GM19023 (cell line): ENCODE measurements around the gene ATG5.
"Not testable (repeated sequence)": the region's sequence is repeated elsewhere in the genome, so short reads cannot be mapped to it uniquely, and the experiment has no call there.

ENCODE experiments used
- ATAC-seq: cut with Tn5 transposase; IDR thresholded peaks from one replicate; pipeline ENCODE4 v1.9.1; 2021; ENCODE audit warnings: mild to moderate bottlenecking, moderate library complexity; ENCODE audit not compliant: unreplicated experiment

ATG5 gene

GRCh38 chr6:106315765-106316374 lies 9.7 kb downstream of the ATG5 start:
- ATAC-seq = no peak

- ATAC-seq = no peak
Observed at GRCh38 chr6:106309766-106310373, 15.7 kb downstream of the ATG5 start.

GRCh38 chr6:106308985-106309384 lies 16.6 kb downstream of the ATG5 start:
- ATAC-seq = no peak

GRCh38 chr6:106305740-106306139 lies 19.8 kb downstream of the ATG5 start:
- ATAC-seq = no peak

- no peak for ATAC-seq
Observed at GRCh38 chr6:106300944-106301343, 24.6 kb downstream of the ATG5 start.

GRCh38 chr6:106300020-106300780 lies 25.4 kb downstream of the ATG5 start:
- no peak for ATAC-seq

- ATAC-seq = no peak
Observed at GRCh38 chr6:106293116-106293515, 32.4 kb downstream of the ATG5 start.

- no peak for ATAC-seq
Observed at GRCh38 chr6:106290954-106291353, 34.6 kb downstream of the ATG5 start.

- no peak for ATAC-seq
Observed at GRCh38 chr6:106290032-106290431, 35.5 kb downstream of the ATG5 start.

GRCh38 chr6:106287215-106287614 lies 38.3 kb downstream of the ATG5 start:
- no peak for ATAC-seq

GRCh38 chr6:106286746-106287145 lies 38.8 kb downstream of the ATG5 start:
- ATAC-seq = no peak

GRCh38 chr6:106283481-106283880 lies 42.1 kb downstream of the ATG5 start:
- no peak for ATAC-seq

- no peak for ATAC-seq
Observed at GRCh38 chr6:106281661-106282060, 43.9 kb downstream of the ATG5 start.

GRCh38 chr6:106281088-106281487 lies 44.5 kb downstream of the ATG5 start:
- no peak for ATAC-seq

GRCh38 chr6:106279179-106279578 lies 46.4 kb downstream of the ATG5 start:
- no peak for ATAC-seq

GRCh38 chr6:106275692-106276091 lies 49.9 kb downstream of the ATG5 start:
- no peak for ATAC-seq

GRCh38 chr6:106273087-106273486 lies 52.5 kb downstream of the ATG5 start:
- ATAC-seq = no peak

- ATAC-seq = no peak
Observed at GRCh38 chr6:106272287-106272686, 53.3 kb downstream of the ATG5 start.

GRCh38 chr6:106270414-106270813 lies 55.1 kb downstream of the ATG5 start:
- ATAC-seq = no peak

- ATAC-seq = not testable (repeated sequence)
Observed at GRCh38 chr6:106269268-106269919, 56.2 kb downstream of the ATG5 start.

GRCh38 chr6:106268500-106268899 lies 57.1 kb downstream of the ATG5 start:
- not testable (repeated sequence) for ATAC-seq

GRCh38 chr6:106264433-106264832 lies 61.1 kb downstream of the ATG5 start:
- ATAC-seq = not testable (repeated sequence)
